NCI-H1436 treated with DMSO at 0.1 percent for 48 hours (cell line): ENCODE measurements around the gene OR4C11.

ENCODE experiments used
- DNase-seq: peaks from one replicate; lab custom pipeline; 2025; lab: John Stamatoyannopoulos, UW

Gene OR4C11

GRCh38 chr11:55607545-55607944, at the start of gene OR4C11:
OR4C11 (minus strand) TSS chr11:55607645; CDS start chr11:55604373, 3,272 bp downstream.
- DNase-seq: no peak

GRCh38 chr11:55655096-55655495, 47.7 kb upstream of the OR4C11 start:
- no peak for DNase-seq

GRCh38 chr11:55652560-55652959, 45.1 kb upstream of the OR4C11 start:
- DNase-seq: no peak

- DNase-seq: no peak
These were observed 40.6 kb upstream of the OR4C11 start, which contains the start of gene OR4S2 for GRCh38 chr11:55648027-55648426. OR4S2 (plus strand) TSS chr11:55648327; CDS start chr11:55650904, 2,577 bp downstream.

- no peak for DNase-seq
These were observed 27.4 kb upstream of the OR4C11 start, which contains the start of gene OR4P4 for GRCh38 chr11:55634813-55635212. OR4P4 (plus strand) TSS chr11:55635113.

GRCh38 chr11:55624531-55624930, 17.1 kb upstream of the OR4C11 start:
- no peak for DNase-seq

- DNase-seq: no peak
These were observed 34.9 kb downstream of the OR4C11 start for GRCh38 chr11:55572548-55572947.

- DNase-seq: no peak
These were observed 35.6 kb downstream of the OR4C11 start, which contains the start of gene OR4C16 for GRCh38 chr11:55571828-55572227. OR4C16 (plus strand) TSS chr11:55572128; CDS start chr11:55572128, 0 bp downstream.

- no peak for DNase-seq
These were observed 53.3 kb downstream of the OR4C11 start, which contains the start of gene OR4C15 for GRCh38 chr11:55554169-55554568. OR4C15 (plus strand) TSS chr11:55554469; CDS start chr11:55554469, 0 bp downstream.
